Mucosa of descending colon (tissue), 3 donors: ENCODE data around the gene ALAD. TPM values are rescaled to one million over a fixed set of nuclear protein-coding genes. Genes with fewer than 3 reads are reported as not detected.
A peak's percentile ranks its signal among the peaks of the same experiment; 100 is the strongest.
"Not testable (repeated sequence)": the region's sequence is repeated elsewhere in the genome, so short reads cannot be mapped to it uniquely, and the experiment has no call there.

Source experiments
- ATAC-seq: fragments of 200-7000 bp; cut with Tn5 transposase; one replicate; pipeline ENCODE4 v1.9.1; 2020; ENCODE audit warnings: mild to moderate bottlenecking, moderate library complexity
- DNase-seq, 3 donors: peaks; one replicate each; pipeline ENCODE4 v3.0.0-alpha.2; 2020
- H3K36me3 ChIP-seq: fragments of 200-600 bp; one replicate; pipeline ENCODE4 v1.8.0; 2021; ENCODE audit warnings: low read depth, mild to moderate bottlenecking
- H3K4me1 ChIP-seq: fragments of 200-600 bp; one replicate; pipeline ENCODE4 v1.8.0; 2021; ENCODE audit warnings: low read depth, mild to moderate bottlenecking
- H3K4me3 ChIP-seq: fragments of 200-600 bp; one replicate; pipeline ENCODE4 v1.8.0; 2021; ENCODE audit warnings: mild to moderate bottlenecking
- H3K9me3 ChIP-seq: fragments of 200-600 bp; one replicate; pipeline ENCODE4 v1.8.0; 2021; ENCODE audit warnings: mild to moderate bottlenecking
- intact Hi-C, 2 donors: fragments of 100-400 bp; cut with DNase I in 1 of 2; cut with micrococcal nuclease in 1 of 2; formaldehyde crosslinking; loops; one replicate each; pipeline versions ENCODE4 v1.11.0 to v1.11.1; 2022; cut with DNase I, micrococcal nuclease
- long read RNA-seq, 2 donors: library from polyadenylated mRNA; unstranded; transcript quantifications; one replicate each; pipeline ENCODE4 v2.0.0, GENCODE V29; 2019 to 2021
- total RNA-seq, 3 donors: library from RNA; stranded (reverse); fragmentation: NEBNext Ultra II Directional in 2 of 3; extraction: Animal tissue kit (Norgen Biotek cat#: 25700) in 2 of 3; gene quantifications; one replicate each; pipeline versions ENCODE4 v1.2.1 to v1.2.4, GENCODE V29; 2021 to 2023
- TF ChIP-seq, protein P1 (sequence below): fragments of 200-600 bp; IDR thresholded peaks from one replicate; pipeline ENCODE4 v1.8.0; 2022; ENCODE audit warnings: antibody characterized with exemption, mild to moderate bottlenecking
- donor health status: DM: no; HTN: no; CAD: no; lungs with moderate emphysema.
- donor health status: DM: no; HTN: no; CAD: no.
- donor health status: DM: no; HTN: yes; CAD: no.

The ALAD gene
- 10 to 100 TPM; 51.2 to 82.4 (median 56.3) TPM for total RNA-seq
- long read RNA-seq, donor 1, transcript ALAD-201 (12 exons, 3,173 nt), result major isoform, 66 of 93 reads
- long read RNA-seq, donor 1, transcript ALAD-208 (12 exons, 3,247 nt), result minor isoform, 11 of 93 reads
- long read RNA-seq, donor 1, partial matches to known transcripts, result 2 of 93 reads
- long read RNA-seq, donor 1, other reads (novel, unspliced or antisense), result 12 of 93 reads
- long read RNA-seq, donor 2, transcript ALAD-201 (12 exons, 3,173 nt), result major isoform, 27 of 37 reads
- long read RNA-seq, donor 2, partial matches to known transcripts, result 0 of 37 reads
- long read RNA-seq, donor 2, other reads (novel, unspliced or antisense), result 6 of 37 reads

DNA sequence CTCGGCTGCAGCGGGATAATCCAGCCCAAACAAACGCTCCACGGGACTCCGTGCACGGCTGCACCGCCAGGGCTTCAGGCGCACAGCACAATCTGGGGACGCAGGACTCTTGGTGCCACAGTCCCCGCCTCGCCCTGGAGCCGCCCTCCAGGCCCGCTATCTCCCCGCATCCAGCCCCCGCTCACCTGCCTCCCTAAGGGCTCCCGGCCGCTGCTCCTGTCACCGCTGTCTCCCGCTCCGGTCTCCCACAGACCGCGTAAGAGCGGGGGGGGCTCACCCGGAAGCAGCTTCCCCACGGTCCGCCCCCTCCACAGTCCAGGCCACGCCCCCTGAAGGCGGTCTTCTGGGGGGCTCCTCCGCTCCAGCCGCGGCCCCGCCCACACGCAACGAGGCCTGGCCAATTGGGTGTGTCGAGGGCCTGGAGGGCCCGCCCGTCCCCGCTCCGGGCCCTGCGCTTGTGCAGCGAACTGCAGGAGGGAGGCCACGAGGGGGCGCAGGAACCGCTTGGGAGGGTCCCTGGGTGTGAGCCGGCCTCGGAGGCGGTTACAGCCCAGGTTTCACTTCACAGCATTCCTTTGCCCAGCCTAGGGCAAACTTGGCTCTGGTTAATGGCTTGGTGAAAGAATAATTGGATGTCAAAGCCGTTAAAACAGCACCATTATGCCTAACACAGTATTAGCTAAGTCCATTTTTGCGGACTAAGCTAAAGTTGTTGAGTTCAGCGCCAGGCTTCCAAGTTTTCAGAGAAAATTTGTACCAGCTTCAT lies at the start of gene ALAD:
TSS of gene ALAD (minus strand) at position 258 of the 766 bp plus-strand sequence. CDS start 7,725 bp downstream, outside the sequence.
- ATAC-seq (peak; percentile 99), DNase-seq (peak; percentile 99 to 100 (median 100))
- TF ChIP-seq, protein P1, sequence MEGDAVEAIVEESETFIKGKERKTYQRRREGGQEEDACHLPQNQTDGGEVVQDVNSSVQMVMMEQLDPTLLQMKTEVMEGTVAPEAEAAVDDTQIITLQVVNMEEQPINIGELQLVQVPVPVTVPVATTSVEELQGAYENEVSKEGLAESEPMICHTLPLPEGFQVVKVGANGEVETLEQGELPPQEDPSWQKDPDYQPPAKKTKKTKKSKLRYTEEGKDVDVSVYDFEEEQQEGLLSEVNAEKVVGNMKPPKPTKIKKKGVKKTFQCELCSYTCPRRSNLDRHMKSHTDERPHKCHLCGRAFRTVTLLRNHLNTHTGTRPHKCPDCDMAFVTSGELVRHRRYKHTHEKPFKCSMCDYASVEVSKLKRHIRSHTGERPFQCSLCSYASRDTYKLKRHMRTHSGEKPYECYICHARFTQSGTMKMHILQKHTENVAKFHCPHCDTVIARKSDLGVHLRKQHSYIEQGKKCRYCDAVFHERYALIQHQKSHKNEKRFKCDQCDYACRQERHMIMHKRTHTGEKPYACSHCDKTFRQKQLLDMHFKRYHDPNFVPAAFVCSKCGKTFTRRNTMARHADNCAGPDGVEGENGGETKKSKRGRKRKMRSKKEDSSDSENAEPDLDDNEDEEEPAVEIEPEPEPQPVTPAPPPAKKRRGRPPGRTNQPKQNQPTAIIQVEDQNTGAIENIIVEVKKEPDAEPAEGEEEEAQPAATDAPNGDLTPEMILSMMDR, result peak; percentile 98
- Histone ChIP-seq H3K9me3 (no peaks in the 10 kb centered on the region), H3K4me3 (peak within 1 kb of the TSS; percentile 44), H3K4me1 (peaks cover 28% of the 10 kb centered on the region), H3K36me3 (peaks cover 4% of the 10 kb centered on the region)
- intact Hi-C loops, result loop anchor here in 1 of 2 donors (10.0 kb wide), 1 partner anchor 96 kb away; the partner anchor contains the start of gene RNF183

DNA sequence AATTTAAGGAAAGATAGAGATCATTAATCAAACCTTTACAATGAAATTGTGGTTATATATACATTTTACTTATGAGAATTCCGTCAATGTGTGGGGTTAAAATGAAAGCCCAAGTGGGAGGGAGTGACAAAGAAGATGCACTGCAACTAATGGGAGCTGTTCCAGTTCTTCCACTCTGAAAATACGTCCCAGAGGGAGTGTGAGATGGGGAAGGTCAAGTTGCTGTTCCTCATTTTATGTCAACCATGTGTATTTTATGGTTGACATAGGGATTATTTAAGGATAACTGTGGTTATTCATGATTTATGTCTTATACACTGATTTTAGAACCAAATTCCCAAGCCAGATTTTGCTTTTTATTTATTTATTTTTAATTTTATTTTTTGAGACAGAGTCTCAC lies 48.3 kb upstream of the ALAD start:
- H3K4me3 ChIP-seq, result no peak overlapping the region
- H3K36me3 ChIP-seq, result no peaks in the 10 kb centered on the region
- no peak for ATAC-seq
- H3K4me1 ChIP-seq, result no peaks in the 10 kb centered on the region
- intact Hi-C loops, result loop anchor here (5.0 kb wide), 2 partner anchors 143 to 208 kb away; no protein-coding TSS in a partner anchor
- no peak for DNase-seq
- no peaks in the 10 kb centered on the region for H3K9me3 ChIP-seq
- TF ChIP-seq, protein P1, result no peak

DNA sequence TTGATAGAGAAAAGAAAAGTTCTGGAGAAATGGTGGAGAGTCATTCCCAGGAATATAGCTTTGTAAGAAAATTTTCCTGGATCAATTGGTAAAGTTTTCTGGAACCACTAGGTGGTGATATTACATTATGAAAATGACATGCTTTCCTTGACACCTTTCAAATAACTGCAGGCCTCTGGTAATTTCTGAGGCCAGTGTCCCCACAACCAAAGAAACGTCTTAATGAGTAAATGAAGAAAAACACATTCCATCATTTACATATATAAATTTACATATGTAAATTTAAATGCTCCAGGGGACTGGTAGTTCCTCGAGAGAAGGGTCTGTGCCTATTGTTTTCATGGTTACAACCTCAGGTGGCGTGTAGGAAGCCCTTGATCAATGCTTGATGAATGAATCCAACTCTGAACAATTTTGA lies 45.2 kb upstream of the ALAD start:
- no peaks in the 10 kb centered on the region for H3K4me1 ChIP-seq
- H3K9me3 ChIP-seq, result no peaks in the 10 kb centered on the region
- no peak overlapping the region for H3K4me3 ChIP-seq
- no peaks in the 10 kb centered on the region for H3K36me3 ChIP-seq
- ATAC-seq (peak; percentile 55), DNase-seq (no peak)
- intact Hi-C loops, result loop anchor here (5.0 kb wide), 2 partner anchors 146 to 211 kb away; no protein-coding TSS in a partner anchor
- TF ChIP-seq, protein P1, result peak; percentile 24

DNA sequence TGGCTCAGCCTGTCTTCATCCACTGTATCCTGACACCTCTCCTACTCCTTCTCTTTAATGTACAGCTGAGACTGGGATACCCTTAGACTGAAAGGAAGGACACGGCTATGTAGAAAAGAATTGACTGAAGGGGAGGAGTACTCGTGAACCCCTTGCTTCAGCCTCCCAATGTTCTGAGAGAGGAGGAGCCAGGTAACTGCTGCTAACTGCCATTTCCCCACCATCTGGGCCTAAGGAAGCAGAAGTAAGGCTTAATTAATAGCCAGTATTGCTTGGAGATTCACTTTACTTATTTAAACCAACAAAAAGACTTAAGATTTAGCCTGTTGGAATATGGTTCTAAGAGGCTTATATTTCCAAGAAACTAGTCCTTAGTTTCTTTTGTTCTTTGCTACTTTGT lies 43.7 kb upstream of the ALAD start:
- Histone ChIP-seq H3K36me3 (no peaks in the 10 kb centered on the region), H3K4me3 (no peak overlapping the region), H3K4me1 (no peaks in the 10 kb centered on the region), H3K9me3 (no peaks in the 10 kb centered on the region)
- DNase-seq (no peak), ATAC-seq (no peak)
- intact Hi-C loops, result loop anchor here (5.0 kb wide), 2 partner anchors 148 to 213 kb away; no protein-coding TSS in a partner anchor
- TF ChIP-seq, protein P1, result no peak

DNA sequence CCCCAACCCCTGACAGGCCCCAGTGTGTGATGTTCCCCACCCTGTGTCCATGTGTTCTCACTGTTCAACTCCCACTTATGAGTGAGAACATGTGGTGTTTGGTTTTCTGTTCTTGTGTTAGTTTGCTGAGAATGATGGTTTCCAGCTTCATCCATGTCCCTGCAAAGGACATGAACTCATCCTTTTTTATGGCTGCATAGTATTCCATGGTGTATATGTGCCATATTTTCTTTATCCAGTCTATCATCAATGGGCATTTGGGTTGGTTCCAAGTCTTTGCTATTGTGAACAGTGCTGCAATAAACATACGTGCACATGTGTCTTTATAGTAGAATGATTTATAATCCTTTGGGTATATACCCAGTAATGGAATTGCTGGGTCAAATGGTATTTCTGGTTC lies 36.6 kb upstream of the ALAD start:
- H3K9me3 ChIP-seq, DNase-seq, ATAC-seq, H3K4me3 ChIP-seq, H3K4me1 ChIP-seq, H3K36me3 ChIP-seq, intact Hi-C loops: not testable (repeated sequence)
